Activated CD4-positive, alpha-beta memory T cell treated with anti-CD3 and anti-CD28 coated beads for 36 hours (primary cell): Measurements from ENCODE around the gene NCOA6. TPM values are rescaled to one million over a fixed set of nuclear protein-coding genes. Genes with fewer than 3 reads are reported as not detected.

ENCODE experiments used
- CTCF ChIA-PET: fragments of 350-600 bp; sonication (Branson Sonifier 250); formaldehyde crosslinking; loops from one replicate; lab custom pipeline; 2021; ENCODE audit warnings: antibody characterized with exemption, inconsistent platforms; lab: Charles Lee
- POLR2A ChIA-PET: fragments of 350-600 bp; sonication (Branson Sonifier 250); formaldehyde crosslinking; loops from one replicate; lab custom pipeline; 2021; ENCODE audit warnings: antibody characterized with exemption; lab: Charles Lee
- DNase-seq: peaks from one replicate; pipeline ENCODE4 v3.0.0-alpha.2; 2020
- H3K27ac Mint-ChIP-seq: one replicate; pipeline ENCODE4 v1.8.0; 2021; ENCODE audit warnings: mixed read lengths
- H3K27me3 Mint-ChIP-seq: one replicate; pipeline ENCODE4 v1.8.0; 2021; ENCODE audit warnings: mixed read lengths
- H3K36me3 Mint-ChIP-seq: one replicate; pipeline ENCODE4 v1.8.0; 2021; ENCODE audit warnings: mixed read lengths
- H3K4me1 Mint-ChIP-seq: one replicate; pipeline ENCODE4 v1.8.0; 2021; ENCODE audit warnings: low read depth, mixed read lengths
- H3K4me3 Mint-ChIP-seq: one replicate; pipeline ENCODE4 v1.8.0; 2021; ENCODE audit warnings: mild to moderate bottlenecking, mixed read lengths
- H3K9me3 Mint-ChIP-seq: one replicate; pipeline ENCODE4 v1.8.0; 2021; ENCODE audit warnings: mixed read lengths
- intact Hi-C: fragments of 100-400 bp; cut with micrococcal nuclease; formaldehyde crosslinking; loops from one replicate; pipeline ENCODE4 v1.15.1; 2023
- total RNA-seq, 2 experiments: library from RNA; stranded (reverse); gene quantifications; one replicate each; pipeline ENCODE4 v1.2.3, GENCODE V29; 2021

The NCOA6 gene
- total RNA-seq, 2 experiments from 2014 or later: 19.6 to 20.7 TPM

DNA sequence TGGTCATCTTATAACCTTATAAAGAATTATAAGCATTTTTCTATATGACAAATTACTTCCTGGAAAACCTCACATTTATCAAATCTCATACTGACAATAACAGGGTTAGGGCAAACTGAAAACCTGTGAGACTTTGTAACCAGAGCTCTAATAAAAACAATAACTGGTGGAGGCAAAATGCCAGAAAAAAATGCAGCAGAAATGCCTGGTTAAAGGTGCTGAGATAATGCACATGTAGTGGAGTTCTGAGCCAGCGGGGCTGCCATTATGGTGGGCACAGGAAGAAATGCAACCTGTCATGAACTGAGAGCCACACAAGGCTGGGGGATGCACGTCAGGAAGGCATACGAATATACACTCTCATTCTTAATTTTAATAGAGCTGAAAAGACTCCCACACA is 53.0 kb downstream of the NCOA6 start:
- Mint-ChIP-seq H3K27me3 (no peaks in the 10 kb centered on the region), H3K36me3 (peaks cover 23% of the 10 kb centered on the region), H3K4me3 (no peak overlapping the region), H3K27ac (no peak overlapping the region), H3K9me3 (no peaks in the 10 kb centered on the region), H3K4me1 (no peaks in the 10 kb centered on the region)
- ChIA-PET CTCF (interaction anchor here (1.5 to 8.7 kb wide), 2 partner anchors 233 to 460 kb away, joined by 8 to 105 read pairs; no protein-coding TSS in a partner anchor), POLR2A (interaction anchor here (0.5 kb wide), 1 partner anchor 894 kb away, joined by 4 read pairs; no protein-coding TSS in a partner anchor)
- intact Hi-C loops: no loop called here
- no peak for DNase-seq

DNA sequence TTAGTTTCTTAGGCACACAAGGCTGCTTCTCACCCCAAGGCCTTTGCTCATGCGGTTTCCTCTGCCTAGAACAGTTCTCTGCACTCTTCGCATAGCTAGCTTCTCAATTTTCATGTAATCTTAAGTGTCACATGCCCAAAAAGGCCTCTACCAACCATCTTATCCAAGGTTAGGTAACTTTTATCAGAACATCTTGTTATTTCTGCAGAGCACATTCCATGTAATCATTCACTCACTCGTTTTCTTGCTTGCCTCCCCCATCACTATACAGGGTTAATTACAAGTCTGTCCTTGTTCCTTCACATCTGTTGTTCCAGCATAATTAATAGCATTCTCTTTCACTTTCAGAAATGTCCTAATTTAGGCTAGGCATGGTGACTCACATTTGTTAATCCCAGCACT is 53.8 kb downstream of the NCOA6 start:
- Mint-ChIP-seq H3K27me3 (no peaks in the 10 kb centered on the region), H3K9me3 (no peaks in the 10 kb centered on the region), H3K27ac (no peak overlapping the region), H3K4me1 (no peaks in the 10 kb centered on the region), H3K36me3 (peaks cover 23% of the 10 kb centered on the region), H3K4me3 (no peak overlapping the region)
- intact Hi-C loops: no loop called here
- ChIA-PET CTCF (interaction anchor here (1.5 to 8.7 kb wide), 3 partner anchors 23 to 459 kb away, joined by 5 to 105 read pairs (median 8); no protein-coding TSS in a partner anchor), POLR2A (no interaction called here)
- no peak for DNase-seq

GRCh38 chr20:34768096-34768495 is 57.4 kb downstream of the NCOA6 start:
- H3K27ac Mint-ChIP-seq: no peak overlapping the region
- no peaks in the 10 kb centered on the region for H3K9me3 Mint-ChIP-seq
- ChIA-PET CTCF (interaction anchor here (1.0 to 8.7 kb wide), 5 partner anchors 14 to 229 kb away, joined by 3 to 105 read pairs (median 7); no protein-coding TSS in a partner anchor), POLR2A (no interaction called here)
- intact Hi-C loops: loop anchor here (5.0 to 10.0 kb wide), 3 partner anchors 53 to 456 kb away; no protein-coding TSS in a partner anchor
- no peak for DNase-seq
- H3K4me1 Mint-ChIP-seq: no peaks in the 10 kb centered on the region
- no peak overlapping the region for H3K4me3 Mint-ChIP-seq
- no peaks in the 10 kb centered on the region for H3K27me3 Mint-ChIP-seq
- H3K36me3 Mint-ChIP-seq: peaks cover 19% of the 10 kb centered on the region

- DNase-seq: no peak
- H3K36me3 Mint-ChIP-seq: peaks cover 27% of the 10 kb centered on the region
- H3K4me3 Mint-ChIP-seq: no peak overlapping the region
- H3K9me3 Mint-ChIP-seq: no peaks in the 10 kb centered on the region
- H3K4me1 Mint-ChIP-seq: no peaks in the 10 kb centered on the region
- no peaks in the 10 kb centered on the region for H3K27me3 Mint-ChIP-seq
- no peak overlapping the region for H3K27ac Mint-ChIP-seq
- intact Hi-C loops: loop anchor here (10.0 kb wide), 2 partner anchors 47 to 227 kb away; no protein-coding TSS in a partner anchor
- ChIA-PET CTCF (interaction anchor here (0.6 to 0.9 kb wide), 2 partner anchors 48 to 224 kb away, joined by 3 read pairs; no protein-coding TSS in a partner anchor), POLR2A (no interaction called here)
Observed at GRCh38 chr20:34762031-34762555, 63.4 kb downstream of the NCOA6 start.

DNA sequence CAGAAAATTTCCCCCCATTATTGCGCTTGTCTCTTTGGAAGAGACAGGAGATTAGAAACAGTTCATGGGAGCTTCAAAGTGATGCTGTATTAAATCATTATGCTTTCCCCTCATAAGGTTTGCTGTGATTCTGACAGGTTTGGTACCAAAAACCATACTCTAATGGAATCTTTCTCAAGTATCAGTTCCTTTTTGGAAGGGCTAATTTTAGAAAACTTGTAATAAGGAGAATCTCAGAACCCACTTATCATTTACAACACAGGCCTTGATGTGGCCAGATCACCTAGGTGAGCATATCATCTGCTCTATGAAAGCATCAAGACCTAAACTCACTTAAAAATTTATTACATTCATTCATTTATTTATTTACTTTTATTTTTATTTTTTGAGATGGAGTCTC is 70.1 kb downstream of the NCOA6 start:
- DNase-seq: no peak
- POLR2A ChIA-PET: interaction anchor here (1.2 kb wide), 1 partner anchor 52 kb away, joined by 3 read pairs; no protein-coding TSS in a partner anchor
- Mint-ChIP-seq H3K9me3 (no peaks in the 10 kb centered on the region), H3K36me3 (peaks cover 33% of the 10 kb centered on the region), H3K27me3 (no peaks in the 10 kb centered on the region), H3K4me1 (no peaks in the 10 kb centered on the region), H3K4me3 (no peak overlapping the region), H3K27ac (no peak overlapping the region)
- CTCF ChIA-PET: interaction anchor here (2.8 kb wide), 1 partner anchor 14 kb away, joined by 16 read pairs; no protein-coding TSS in a partner anchor
- intact Hi-C loops: no loop called here

DNA sequence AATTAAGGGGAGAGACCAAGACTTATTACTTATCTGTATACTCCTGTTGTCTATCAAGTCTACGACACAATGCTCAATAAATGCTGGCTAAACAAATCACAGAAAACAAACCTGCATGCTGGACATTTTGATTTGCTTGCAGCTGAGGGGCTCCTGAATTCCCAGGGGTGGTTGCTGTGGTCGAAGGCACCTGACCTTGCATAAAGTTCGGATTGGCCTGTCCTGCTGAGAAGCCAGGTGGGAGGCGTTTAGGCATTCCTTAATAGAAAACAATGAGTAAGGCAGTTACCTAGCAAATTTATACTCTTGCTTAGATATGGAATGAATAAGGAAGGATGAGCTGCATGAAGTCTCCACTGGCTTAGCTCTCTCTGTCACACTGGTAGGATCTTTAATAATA is 70.8 kb downstream of the NCOA6 start:
- H3K27me3 Mint-ChIP-seq: no peaks in the 10 kb centered on the region
- no peaks in the 10 kb centered on the region for H3K4me1 Mint-ChIP-seq
- ChIA-PET POLR2A (no interaction called here), CTCF (no interaction called here)
- no peak overlapping the region for H3K27ac Mint-ChIP-seq
- H3K36me3 Mint-ChIP-seq: peaks cover 35% of the 10 kb centered on the region
- H3K9me3 Mint-ChIP-seq: no peaks in the 10 kb centered on the region
- DNase-seq: no peak
- no peak overlapping the region for H3K4me3 Mint-ChIP-seq
- intact Hi-C loops: no loop called here

GRCh38 chr20:34753706-34754461 is 71.6 kb downstream of the NCOA6 start:
- H3K36me3 Mint-ChIP-seq: peaks cover 36% of the 10 kb centered on the region
- H3K27me3 Mint-ChIP-seq: no peaks in the 10 kb centered on the region
- no peaks in the 10 kb centered on the region for H3K9me3 Mint-ChIP-seq
- no peak for DNase-seq
- no peak overlapping the region for H3K4me3 Mint-ChIP-seq
- intact Hi-C loops: no loop called here
- POLR2A ChIA-PET: no interaction called here
- no peaks in the 10 kb centered on the region for H3K4me1 Mint-ChIP-seq
- no peak overlapping the region for H3K27ac Mint-ChIP-seq
- CTCF ChIA-PET: interaction anchor here (0.7 to 1.0 kb wide), 2 partner anchors 16 to 230 kb away, joined by 3 to 6 read pairs; no protein-coding TSS in a partner anchor

DNA sequence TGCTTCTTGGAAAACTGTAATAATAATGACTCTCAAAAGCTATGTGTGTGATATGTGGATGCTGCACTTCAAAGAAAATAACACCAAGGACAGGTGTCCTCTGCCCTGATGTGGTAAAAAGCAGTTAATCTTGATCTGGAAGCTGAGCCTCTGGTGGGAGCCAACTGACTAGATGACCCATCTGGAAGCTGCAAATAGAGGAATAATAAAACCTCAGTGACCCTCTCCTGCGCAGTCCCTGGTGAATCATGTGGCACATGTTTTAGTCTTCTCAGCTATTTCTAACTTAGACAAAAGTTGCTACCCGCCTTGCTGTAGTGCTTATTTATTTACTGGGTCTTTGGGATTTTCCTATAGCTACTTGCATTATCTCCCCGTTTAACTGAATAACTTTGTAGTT is 74.0 kb downstream of the NCOA6 start:
- Mint-ChIP-seq H3K36me3 (peaks cover 26% of the 10 kb centered on the region), H3K27ac (no peak overlapping the region), H3K4me1 (peaks cover 9% of the 10 kb centered on the region), H3K9me3 (no peaks in the 10 kb centered on the region), H3K27me3 (no peaks in the 10 kb centered on the region), H3K4me3 (no peak overlapping the region)
- intact Hi-C loops: no loop called here
- no peak for DNase-seq
- POLR2A ChIA-PET: no interaction called here
- CTCF ChIA-PET: interaction anchor here (1.3 kb wide), 1 partner anchor 19 kb away, joined by 4 read pairs; no protein-coding TSS in a partner anchor

DNA sequence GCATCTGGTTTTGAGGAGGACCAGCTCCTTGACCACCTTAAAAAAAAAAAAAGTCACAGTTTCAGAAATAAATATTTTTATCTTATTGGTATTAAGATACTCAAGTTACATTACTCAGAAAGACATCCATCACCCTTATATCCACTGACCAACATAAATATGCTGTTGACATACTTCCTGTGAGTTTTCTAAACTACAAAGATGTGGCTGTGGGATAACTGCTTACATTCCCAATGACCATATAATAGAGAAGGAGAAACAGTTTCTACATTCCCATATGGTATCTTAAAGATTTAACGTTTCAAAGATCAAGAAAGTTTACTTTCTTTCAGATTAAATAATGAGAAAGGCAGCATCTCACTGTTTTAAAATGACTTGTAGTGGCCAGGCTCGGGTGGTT is 75.0 kb downstream of the NCOA6 start:
- H3K27me3 Mint-ChIP-seq: no peaks in the 10 kb centered on the region
- intact Hi-C loops: no loop called here
- POLR2A ChIA-PET: no interaction called here
- H3K4me3 Mint-ChIP-seq: no peak overlapping the region
- peaks cover 9% of the 10 kb centered on the region for H3K4me1 Mint-ChIP-seq
- peaks cover 28% of the 10 kb centered on the region for H3K36me3 Mint-ChIP-seq
- CTCF ChIA-PET: interaction anchor here (0.8 kb wide), 1 partner anchor 19 kb away, joined by 3 read pairs; no protein-coding TSS in a partner anchor
- no peaks in the 10 kb centered on the region for H3K9me3 Mint-ChIP-seq
- no peak overlapping the region for H3K27ac Mint-ChIP-seq
- no peak for DNase-seq

DNA sequence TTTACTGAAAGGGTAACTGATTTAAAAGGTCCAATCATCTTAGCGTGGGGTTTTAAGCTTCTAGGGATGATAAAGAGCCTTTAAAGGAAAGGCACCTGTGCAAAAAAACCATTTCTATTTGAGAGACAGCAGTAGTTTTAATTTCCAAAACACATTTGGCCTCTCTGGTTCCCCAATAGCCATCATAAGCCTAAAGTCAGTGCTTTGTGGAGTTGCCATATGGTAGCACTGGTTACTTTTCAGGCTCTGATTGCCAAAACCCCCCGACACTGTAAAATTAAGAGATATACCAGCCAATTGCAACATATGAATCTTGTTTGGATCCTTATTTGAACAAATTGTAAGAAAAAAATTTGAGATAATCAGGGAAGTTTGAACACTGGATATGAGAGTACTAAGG is 76.7 kb downstream of the NCOA6 start:
- Mint-ChIP-seq H3K36me3 (peaks cover 24% of the 10 kb centered on the region), H3K27me3 (no peaks in the 10 kb centered on the region), H3K4me3 (no peak overlapping the region), H3K4me1 (peaks cover 9% of the 10 kb centered on the region), H3K9me3 (no peaks in the 10 kb centered on the region), H3K27ac (no peak overlapping the region)
- POLR2A ChIA-PET: no interaction called here
- intact Hi-C loops: no loop called here
- CTCF ChIA-PET: interaction anchor here (1.0 to 3.1 kb wide), 3 partner anchors 20 to 436 kb away, joined by 3 to 20 read pairs (median 3); no protein-coding TSS in a partner anchor
- no peak for DNase-seq

- DNase-seq: no peak
- Mint-ChIP-seq H3K9me3 (no peaks in the 10 kb centered on the region), H3K27me3 (no peaks in the 10 kb centered on the region), H3K4me3 (no peak overlapping the region), H3K27ac (no peak overlapping the region), H3K36me3 (peaks cover 31% of the 10 kb centered on the region), H3K4me1 (peaks cover 9% of the 10 kb centered on the region)
- intact Hi-C loops: no loop called here
- ChIA-PET POLR2A (interaction anchor here (0.6 kb wide), 1 partner anchor 40 kb away, joined by 3 read pairs; no protein-coding TSS in a partner anchor), CTCF (interaction anchor here (1.0 to 3.1 kb wide), 2 partner anchors 22 to 271 kb away, joined by 3 to 20 read pairs; no protein-coding TSS in a partner anchor)
Observed at GRCh38 chr20:34747479-34747878, 78.0 kb downstream of the NCOA6 start.

DNA sequence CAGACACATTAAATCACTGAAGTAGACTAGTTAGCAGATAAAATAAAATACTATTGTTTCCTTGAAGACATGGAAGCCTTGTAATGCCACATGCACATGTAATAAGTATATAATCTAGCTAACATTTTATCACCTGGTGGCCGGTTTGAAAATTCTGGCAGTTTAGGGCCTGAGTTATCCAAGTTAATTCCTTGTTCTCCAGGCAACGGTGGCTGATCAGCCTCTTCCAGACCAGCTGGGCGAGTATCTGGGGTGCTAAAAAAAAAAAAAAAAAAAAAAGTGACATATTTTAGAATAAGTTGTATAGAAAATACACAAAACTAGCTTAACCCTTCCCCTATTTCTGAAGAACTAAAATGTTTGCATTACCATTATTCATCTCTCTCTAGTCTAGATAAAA is 78.8 kb downstream of the NCOA6 start:
- H3K4me1 Mint-ChIP-seq: peaks cover 9% of the 10 kb centered on the region
- H3K4me3 Mint-ChIP-seq: no peak overlapping the region
- ChIA-PET CTCF (interaction anchor here (3.1 kb wide), 1 partner anchor 22 kb away, joined by 20 read pairs; no protein-coding TSS in a partner anchor), POLR2A (no interaction called here)
- no peak overlapping the region for H3K27ac Mint-ChIP-seq
- no peaks in the 10 kb centered on the region for H3K9me3 Mint-ChIP-seq
- intact Hi-C loops: no loop called here
- no peak for DNase-seq
- peaks cover 31% of the 10 kb centered on the region for H3K36me3 Mint-ChIP-seq
- H3K27me3 Mint-ChIP-seq: no peaks in the 10 kb centered on the region
